Spleen (tissue), 11 donors: ENCODE measurements around the gene G6PC2. TPM values are rescaled to one million over a fixed set of nuclear protein-coding genes. Genes with fewer than 3 reads are reported as not detected.

ENCODE experiments used
- DNase-seq: peaks from one replicate; pipeline ENCODE4 v3.0.0-alpha.2; 2020
- H3K27ac ChIP-seq, 8 donors: fragments of 200-600 bp; sonication (generic) in 7 of 8; 1 replicate in 4 of 8; 2 replicates in 4 of 8; pipeline versions ENCODE4 v1.5.0 to v1.8.0; 2016 to 2021; ENCODE audit warnings: inconsistent platforms in 4 of 8, mild to moderate bottlenecking in 4 of 8, moderate library complexity in 1 of 8
- H3K27me3 ChIP-seq, 7 donors: fragments of 200-600 bp; sonication (generic) in 6 of 7; replicated peaks in 1 of 7; 1 replicate in 4 of 7; 2 replicates in 3 of 7; pipeline versions ENCODE4 v1.5.0 to v1.8.0; 2016 to 2021; ENCODE audit warnings: inconsistent platforms in 3 of 7, mild to moderate bottlenecking in 1 of 7
- H3K36me3 ChIP-seq, 6 donors: fragments of 200-600 bp; sonication (generic) in 5 of 6; 1 replicate in 4 of 6; 2 replicates in 2 of 6; pipeline versions ENCODE4 v1.5.0 to v1.8.0; 2016 to 2021; ENCODE audit warnings: inconsistent platforms in 2 of 6
- H3K4me1 ChIP-seq, 6 donors: fragments of 200-600 bp; sonication (generic) in 5 of 6; 1 replicate in 3 of 6; 2 replicates in 3 of 6; pipeline versions ENCODE4 v1.5.0 to v1.8.0; 2016 to 2021; ENCODE audit warnings: inconsistent platforms in 3 of 6
- H3K4me3 ChIP-seq, 8 donors: fragments of 200-600 bp; sonication (generic) in 7 of 8; 1 replicate in 4 of 8; 2 replicates in 4 of 8; pipeline versions ENCODE4 v1.5.0 to v1.8.0; 2016 to 2021; ENCODE audit warnings: inconsistent platforms in 4 of 8, mild to moderate bottlenecking in 4 of 8, moderate library complexity in 2 of 8
- H3K9me3 ChIP-seq, 8 donors: fragments of 200-600 bp; sonication (generic) in 7 of 8; 1 replicate in 4 of 8; 2 replicates in 4 of 8; pipeline versions ENCODE4 v1.5.0 to v1.8.0; 2016 to 2021; ENCODE audit warnings: inconsistent platforms in 4 of 8
- CTCF ChIP-seq, 11 experiments: fragments of 200-600 bp in 7 of 11; fragments of 450-650 bp in 4 of 11; sonication (generic) in 4 of 11; IDR thresholded peaks in 8 of 11; conservative IDR thresholded peaks in 3 of 11; 1 replicate in 7 of 11; 2 replicates in 4 of 11; pipeline versions ENCODE4 v1.4.0 to v1.8.0; 2016 to 2021; ENCODE audit warnings: antibody characterized with exemption in 11 of 11, inconsistent platforms in 4 of 11, mild to moderate bottlenecking in 1 of 11
- POLR2A ChIP-seq, 3 donors: fragments of 450-650 bp; IDR thresholded peaks; one replicate each; pipeline ENCODE4 v1.5.1; 2017; ENCODE audit warnings: antibody characterized with exemption in 3 of 3, mild to moderate bottlenecking in 1 of 3
- POLR2AphosphoS5 ChIP-seq, 3 donors: sonication (generic); formaldehyde crosslinking; IDR thresholded peaks; one replicate each; pipeline ENCODE4 v1.5.1; 2017; ENCODE audit warnings: antibody characterized with exemption in 3 of 3
- WGBS, 5 donors: extraction: QIAGEN DNeasy Blood & Tissue Kit in 3 of 5; methylation state at CpG; one replicate each; pipeline versions ENCODE4 v1.1.5 to v1.1.7; 2013 to 2018; 5-methylcytosine and 5-hydroxymethylcytosine counted together
- intact Hi-C: fragments of 100-400 bp; cut with DNase I; formaldehyde crosslinking; loops from one replicate; pipeline ENCODE4 v1.15.0; 2023; ENCODE audit warnings: low total_unique reads
- polyA plus RNA-seq, 3 donors: library from polyadenylated mRNA; stranded (reverse); fragments of 200-250 nt; gene quantifications; one replicate each; pipeline ENCODE4 v1.2.1, GENCODE V29; 2013
- total RNA-seq, 7 donors: library from RNA; depleted of rRNA in 3 of 7; stranded (reverse); fragments of >200 nt in 3 of 7; fragmentation: NEBNext Ultra II Directional in 4 of 7; extraction: Animal tissue kit (Norgen Biotek cat#: 25700) in 4 of 7; gene quantifications; one replicate each; pipeline versions ENCODE4 v1.1.0 to v1.2.1, GENCODE V29; 2016 to 2021
- donor health status: healthy with polysubstance abuse.
- donor health status: DM: no; HTN: no; CAD: no; lungs with moderate emphysema.
- donor health status: DM: no; HTN: no; CAD: no.
- donor health status: Bipolar disorder and iron deficiency.
- donor health status: healthy.
- donor health status: DM: no; HTN: no; CAD: no.
- donor health status: DM: yes; HTN: yes; CAD: no.

Gene G6PC2
- total and polyA plus RNA-seq, 10 donors: not detected

- WGBS, 5 donors: 47 to 73% (median 58%) methylated on average over 14 of the region's 14 CpGs
- no peaks in the 10 kb centered on the region for H3K4me1 ChIP-seq
- intact Hi-C loops: no loop called here
- DNase-seq: no peak
- no peak for TF ChIP-seq POLR2A (IDR thresholded peaks at IDR 0.05)
- TF ChIP-seq CTCF (IDR thresholded peaks at IDR 0.05 in 8 of 11, conservative IDR thresholded peaks at IDR 0.05 in 3 of 11): no peak
- TF ChIP-seq POLR2AphosphoS5 (IDR thresholded peaks at IDR 0.05): no peak
- H3K4me3 ChIP-seq: no peak overlapping the region
- no peak overlapping the region for H3K27ac ChIP-seq
- no peaks in the 10 kb centered on the region for H3K9me3 ChIP-seq
- no peaks in the 10 kb centered on the region for H3K36me3 ChIP-seq
- H3K27me3 ChIP-seq: no peaks in the 10 kb centered on the region
Observed at GRCh38 chr2:168935810-168936581, 34.9 kb downstream of the G6PC2 start.

- Histone ChIP-seq H3K4me3 (no peak overlapping the region), H3K27ac (no peak overlapping the region), H3K4me1 (no peaks in the 10 kb centered on the region), H3K9me3 (no peaks in the 10 kb centered on the region), H3K36me3 (no peaks in the 10 kb centered on the region), H3K27me3 (no peaks in the 10 kb centered on the region)
- DNase-seq: no peak
- TF ChIP-seq CTCF (IDR thresholded peaks at IDR 0.05 in 8 of 11, conservative IDR thresholded peaks at IDR 0.05 in 3 of 11) (no peak), POLR2A (IDR thresholded peaks at IDR 0.05) (no peak), POLR2AphosphoS5 (IDR thresholded peaks at IDR 0.05) (no peak)
- intact Hi-C loops: no loop called here
- 94 to 100% (median 100%) methylated on average over 1 of the region's 1 CpG for WGBS, 5 donors
Observed at GRCh38 chr2:168939061-168939460, 38.0 kb downstream of the G6PC2 start.

GRCh38 chr2:168939918-168940317 lies 38.8 kb downstream of the G6PC2 start:
- Histone ChIP-seq H3K9me3 (no peaks in the 10 kb centered on the region), H3K27me3 (no peaks in the 10 kb centered on the region), H3K4me3 (no peak overlapping the region), H3K27ac (no peak overlapping the region), H3K36me3 (no peaks in the 10 kb centered on the region), H3K4me1 (no peaks in the 10 kb centered on the region)
- whole genome bisulfite sequencing, 5 donors: 73 to 81% (median 80%) methylated on average over 4 of the region's 4 CpGs
- TF ChIP-seq CTCF (IDR thresholded peaks at IDR 0.05 in 8 of 11, conservative IDR thresholded peaks at IDR 0.05 in 3 of 11) (no peak), POLR2A (IDR thresholded peaks at IDR 0.05) (no peak), POLR2AphosphoS5 (IDR thresholded peaks at IDR 0.05) (no peak)
- no peak for DNase-seq
- intact Hi-C loops: no loop called here

GRCh38 chr2:168941297-168941696 lies 40.2 kb downstream of the G6PC2 start:
- Histone ChIP-seq H3K36me3 (no peaks in the 10 kb centered on the region), H3K4me1 (no peaks in the 10 kb centered on the region), H3K9me3 (no peaks in the 10 kb centered on the region), H3K27me3 (no peaks in the 10 kb centered on the region), H3K27ac (no peak overlapping the region), H3K4me3 (no peak overlapping the region)
- TF ChIP-seq POLR2AphosphoS5 (IDR thresholded peaks at IDR 0.05) (no peak), CTCF (IDR thresholded peaks at IDR 0.05 in 8 of 11, conservative IDR thresholded peaks at IDR 0.05 in 3 of 11) (no peak), POLR2A (IDR thresholded peaks at IDR 0.05) (no peak)
- intact Hi-C loops: no loop called here
- no peak for DNase-seq
